GM21528 (cell line): ENCODE data around the gene CEP131.

Experiments
- ATAC-seq: cut with Tn5 transposase; IDR thresholded peaks from one replicate; pipeline ENCODE4 v1.9.1; 2021; ENCODE audit warnings: mild to moderate bottlenecking, moderate library complexity; ENCODE audit not compliant: unreplicated experiment, low FRiP score

Gene CEP131

GRCh38 chr17:81190591-81190990 lies 32.2 kb downstream of the CEP131 start:
- no peak for ATAC-seq

GRCh38 chr17:81189670-81190530 lies 32.9 kb downstream of the CEP131 start:
- no peak for ATAC-seq

- ATAC-seq, result no peak
Observed at GRCh38 chr17:81189016-81189415, 33.7 kb downstream of the CEP131 start.

- no peak for ATAC-seq
Observed at GRCh38 chr17:81188491-81188840, 34.3 kb downstream of the CEP131 start.

- no peak for ATAC-seq
Observed at GRCh38 chr17:81187586-81188490, 34.9 kb downstream of the CEP131 start.

- ATAC-seq, result no peak
Observed at GRCh38 chr17:81187120-81187519, 35.6 kb downstream of the CEP131 start.

- ATAC-seq, result no peak
Observed at GRCh38 chr17:81186203-81186602, 36.6 kb downstream of the CEP131 start.

- no peak for ATAC-seq
Observed at GRCh38 chr17:81184555-81184954, 38.2 kb downstream of the CEP131 start.

GRCh38 chr17:81183807-81184206 lies 39.0 kb downstream of the CEP131 start:
- no peak for ATAC-seq

GRCh38 chr17:81183316-81183715 lies 39.4 kb downstream of the CEP131 start:
- no peak for ATAC-seq

- ATAC-seq, result no peak
Observed at GRCh38 chr17:81182596-81182995, 40.2 kb downstream of the CEP131 start.

GRCh38 chr17:81181811-81182185 lies 41.0 kb downstream of the CEP131 start:
- no peak for ATAC-seq

- no peak for ATAC-seq
Observed at GRCh38 chr17:81180836-81181810, 41.6 kb downstream of the CEP131 start.

GRCh38 chr17:81179861-81180260 lies 42.9 kb downstream of the CEP131 start:
- no peak for ATAC-seq

GRCh38 chr17:81179220-81179619 lies 43.5 kb downstream of the CEP131 start:
- no peak for ATAC-seq

GRCh38 chr17:81178136-81179091 lies 44.4 kb downstream of the CEP131 start:
- no peak for ATAC-seq

GRCh38 chr17:81176666-81177065 lies 46.1 kb downstream of the CEP131 start:
- ATAC-seq, result no peak

GRCh38 chr17:81173762-81174155 lies 49.0 kb downstream of the CEP131 start:
- no peak for ATAC-seq

GRCh38 chr17:81173052-81173761 lies 49.6 kb downstream of the CEP131 start:
- ATAC-seq, result no peak
